Measurements from ENCODE around the gene EPB41L4B. TPM values are rescaled to one million over a fixed set of nuclear protein-coding genes. Genes with fewer than 3 reads are reported as not detected.
A peak's percentile ranks its signal among the peaks of the same experiment; 100 is the strongest.

Gene EPB41L4B
- total and polyA plus RNA-seq, 8 donors = 10.3 to 17.7 (median 15.3) TPM

GRCh38 chr9:109335121-109335520, 14.3 kb upstream of the EPB41L4B start:
- no peak for TF ChIP-seq CTCF (IDR thresholded peaks at IDR 0.05)
- Histone ChIP-seq H3K27ac (no peak overlapping the region), H3K27me3 (no peaks in the 10 kb centered on the region), H3K4me3 (no peak overlapping the region), H3K4me1 (peaks cover 0 to 1% of the 10 kb centered on the region in 2 donors), H3K36me3 (no peaks in the 10 kb centered on the region), H3K9me3 (no peaks in the 10 kb centered on the region)
- intact Hi-C loops (cut with DNase I) = no loop called here
- DNase-seq (no peak), ATAC-seq (no peak)

DNA sequence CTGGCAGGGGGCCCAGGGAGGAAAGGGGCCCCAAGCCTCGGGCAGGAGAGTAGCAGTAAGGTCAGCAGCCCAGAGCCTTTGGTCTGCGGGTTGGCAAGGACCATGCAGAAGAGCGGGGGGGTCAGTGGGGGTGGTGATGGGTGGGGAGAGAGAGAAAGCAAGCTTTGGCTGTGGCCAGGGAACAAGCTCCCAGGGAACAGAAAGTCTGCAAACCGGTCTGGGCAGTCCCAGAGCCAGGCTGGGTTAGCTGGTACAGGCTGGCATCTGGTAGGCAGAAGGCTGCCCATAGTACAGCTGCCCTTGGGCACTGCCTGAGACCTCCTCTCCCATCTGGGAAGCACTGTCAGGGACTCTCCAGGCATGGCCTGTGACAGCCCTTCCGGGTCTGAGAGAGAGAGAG, 10.5 kb upstream of the EPB41L4B start:
- no peak for TF ChIP-seq CTCF (IDR thresholded peaks at IDR 0.05)
- ATAC-seq = peak; percentile 82
- Histone ChIP-seq H3K27me3 (peaks cover 0 to 17% of the 10 kb centered on the region in 2 donors), H3K36me3 (no peaks in the 10 kb centered on the region), H3K4me1 (peaks cover 0 to 17% of the 10 kb centered on the region in 2 donors), H3K9me3 (no peaks in the 10 kb centered on the region), H3K4me3 (no peak overlapping the region), H3K27ac (peak overlapping the region; percentile 28 to 30)
- intact Hi-C loops (cut with DNase I) = no loop called here
- peak in 3 of 4 donors; percentile 83 to 88 (median 86) for DNase-seq

DNA sequence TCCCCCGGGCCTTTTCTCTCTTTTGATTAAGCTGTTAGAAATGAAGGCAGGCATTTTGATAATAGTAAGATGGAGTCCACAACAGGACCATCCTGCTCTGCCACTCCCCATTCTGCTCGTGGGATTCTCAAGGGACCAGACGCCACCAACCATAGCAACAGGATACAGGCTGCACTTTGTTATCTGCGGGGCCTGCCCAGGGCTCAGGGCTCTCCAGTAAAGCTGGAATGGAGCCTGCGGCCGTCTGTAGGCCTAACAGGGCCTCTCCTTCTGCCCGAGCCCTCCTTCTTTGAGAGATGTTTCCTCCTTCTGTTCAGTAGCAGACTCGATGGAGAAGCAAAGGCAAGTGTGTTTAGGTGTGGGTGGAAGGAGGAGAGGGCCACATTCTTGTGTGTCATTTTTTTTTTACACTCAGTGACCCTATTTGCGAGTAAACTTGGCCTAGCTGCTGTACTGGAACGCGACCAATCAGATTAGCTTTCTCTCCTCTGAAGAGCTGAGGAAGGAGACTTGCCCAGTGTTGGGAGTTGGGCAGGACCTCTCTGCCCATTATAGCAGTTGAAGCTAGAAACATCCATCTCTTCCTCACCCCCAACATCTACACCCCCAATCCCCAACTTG, 8.9 kb upstream of the EPB41L4B start:
- Histone ChIP-seq H3K4me1 (peaks cover 0 to 17% of the 10 kb centered on the region in 2 donors), H3K9me3 (no peaks in the 10 kb centered on the region), H3K27ac (peak overlapping the region; percentile 42 to 53), H3K4me3 (no peak overlapping the region), H3K27me3 (peaks cover 0 to 17% of the 10 kb centered on the region in 2 donors), H3K36me3 (no peaks in the 10 kb centered on the region)
- DNase-seq (peak in 1 of 4 donors; percentile 55), ATAC-seq (peak; percentile 68)
- intact Hi-C loops (cut with DNase I) = no loop called here
- no peak for TF ChIP-seq CTCF (IDR thresholded peaks at IDR 0.05)

DNA sequence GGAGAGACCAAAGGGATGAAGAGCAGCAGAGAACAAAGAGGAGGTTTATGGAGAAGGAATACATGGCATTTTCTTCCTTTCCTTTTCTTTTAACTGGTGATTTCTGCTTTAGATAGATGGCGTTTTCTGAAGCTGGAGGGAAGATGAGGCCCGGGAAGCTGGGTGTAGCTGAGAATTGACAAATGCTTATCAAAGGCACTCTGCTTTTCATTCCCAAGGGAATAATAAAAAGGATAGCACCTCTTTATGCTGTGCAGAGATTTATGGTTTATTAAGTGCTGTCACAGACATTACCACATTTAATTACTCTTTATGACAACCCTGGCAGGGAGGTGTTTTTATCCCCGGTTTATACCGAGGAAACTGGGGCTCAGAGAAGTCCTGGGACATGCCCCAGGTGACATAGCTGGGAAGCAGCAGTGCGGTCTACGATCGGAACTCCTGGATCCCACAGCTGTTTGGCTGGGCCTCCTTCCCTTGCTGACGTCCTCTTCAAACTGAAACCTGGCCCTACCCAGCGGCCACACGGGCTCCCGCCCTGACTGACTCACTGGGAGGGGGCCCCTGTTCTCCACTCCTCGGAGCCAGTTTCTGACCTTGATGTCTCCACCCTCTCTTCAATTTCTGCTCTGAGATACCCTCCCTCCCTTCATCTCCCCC, 8.2 kb upstream of the EPB41L4B start:
- H3K27ac ChIP-seq = peak overlapping the region; percentile 42 to 53
- intact Hi-C loops (cut with DNase I) = no loop called here
- no peaks in the 10 kb centered on the region for H3K36me3 ChIP-seq
- peaks cover 0 to 17% of the 10 kb centered on the region in 2 donors for H3K4me1 ChIP-seq
- DNase-seq (peak in 3 of 4 donors; percentile 57 to 81 (median 77)), ATAC-seq (peak; percentile 73)
- TF ChIP-seq CTCF (IDR thresholded peaks at IDR 0.05) = no peak
- peaks cover 0 to 17% of the 10 kb centered on the region in 2 donors for H3K27me3 ChIP-seq
- no peak overlapping the region for H3K4me3 ChIP-seq
- no peaks in the 10 kb centered on the region for H3K9me3 ChIP-seq

GRCh38 chr9:109325089-109325488, 4.2 kb upstream of the EPB41L4B start:
- intact Hi-C loops (cut with DNase I) = no loop called here
- Histone ChIP-seq H3K27me3 (peaks cover 0 to 42% of the 10 kb centered on the region in 2 donors), H3K4me3 (no peak overlapping the region), H3K4me1 (peaks cover 8 to 15% of the 10 kb centered on the region in 2 donors), H3K36me3 (no peaks in the 10 kb centered on the region), H3K9me3 (no peaks in the 10 kb centered on the region), H3K27ac (no peak overlapping the region)
- DNase-seq = no peak
- TF ChIP-seq CTCF (IDR thresholded peaks at IDR 0.05) = no peak
- ATAC-seq = no peak

All from left lung (tissue), 10 donors.